HEK293 (cell line): ENCODE results near the gene CABCOCO1.

Source experiments
- KLF8 ChIP-seq: fragments of 450-650 bp; formaldehyde crosslinking; IDR thresholded peaks from 2 replicates; pipeline ENCODE4 v1.5.1; 2016; ENCODE audit warnings: missing biosample characterization, missing genetic modification characterization
- MEIS1 ChIP-seq: sonication (generic); formaldehyde crosslinking; IDR thresholded peaks from 2 replicates; pipeline ENCODE4 v1.8.1; 2022; ENCODE audit warnings: missing genetic modification reagents, mild to moderate bottlenecking, borderline replicate concordance
- SCRT2 ChIP-seq: fragments of 450-650 bp; formaldehyde crosslinking; IDR thresholded peaks from 2 replicates; pipeline ENCODE4 v1.5.1; 2016; ENCODE audit warnings: missing biosample characterization, missing genetic modification characterization
- SP2 ChIP-seq: fragments of 450-650 bp; formaldehyde crosslinking; IDR thresholded peaks from 2 replicates; pipeline ENCODE4 v1.5.1; 2016; ENCODE audit warnings: missing biosample characterization, missing genetic modification characterization
- SP3 ChIP-seq: fragments of 450-650 bp; formaldehyde crosslinking; IDR thresholded peaks from 2 replicates; pipeline ENCODE4 v1.5.1; 2016; ENCODE audit warnings: missing biosample characterization, missing genetic modification characterization
- WT1 ChIP-seq: fragments of 450-650 bp; formaldehyde crosslinking; IDR thresholded peaks from 2 replicates; pipeline ENCODE4 v1.5.1; 2016; ENCODE audit warnings: missing biosample characterization, missing genetic modification characterization
- ZBTB17 ChIP-seq: fragments of 450-650 bp; formaldehyde crosslinking; IDR thresholded peaks from 2 replicates; pipeline ENCODE4 v1.5.1; 2016; ENCODE audit warnings: missing biosample characterization, missing genetic modification characterization
- ZFHX2 ChIP-seq: fragments of 450-650 bp; formaldehyde crosslinking; conservative IDR thresholded peaks from 2 replicates; pipeline ENCODE4 v1.5.1; 2016; ENCODE audit warnings: missing biosample characterization, missing genetic modification characterization
- ZNF10 ChIP-seq: fragments of 450-650 bp; formaldehyde crosslinking; IDR thresholded peaks from 2 replicates; pipeline ENCODE4 v1.5.1; 2017; ENCODE audit warnings: missing biosample characterization, missing genetic modification characterization
- ZNF133 ChIP-seq: fragments of 450-650 bp; formaldehyde crosslinking; IDR thresholded peaks from 2 replicates; pipeline ENCODE4 v1.5.1; 2016; ENCODE audit warnings: missing biosample characterization, missing genetic modification characterization
- ZNF169 ChIP-seq: fragments of 450-650 bp; formaldehyde crosslinking; IDR thresholded peaks from 2 replicates; pipeline ENCODE4 v1.5.1; 2016; ENCODE audit warnings: missing biosample characterization, missing genetic modification characterization
- ZNF19 ChIP-seq: fragments of 450-650 bp; formaldehyde crosslinking; IDR thresholded peaks from 2 replicates; pipeline ENCODE4; 2016; ENCODE audit warnings: missing biosample characterization, missing genetic modification characterization, low read depth
- ZNF2 ChIP-seq: fragments of 450-650 bp; formaldehyde crosslinking; IDR thresholded peaks from 2 replicates; pipeline ENCODE4 v1.5.1; 2016; ENCODE audit warnings: missing biosample characterization, missing genetic modification characterization
- ZNF223 ChIP-seq: fragments of 450-650 bp; formaldehyde crosslinking; IDR thresholded peaks from 2 replicates; pipeline ENCODE4 v1.5.1; 2016; ENCODE audit warnings: missing biosample characterization, missing genetic modification characterization
- ZNF311 ChIP-seq: fragments of 450-650 bp; formaldehyde crosslinking; IDR thresholded peaks from 2 replicates; pipeline ENCODE4 v1.5.1; 2017; ENCODE audit warnings: missing biosample characterization, missing genetic modification characterization, borderline replicate concordance
- ZNF324 ChIP-seq: fragments of 450-650 bp; formaldehyde crosslinking; IDR thresholded peaks from 2 replicates; pipeline ENCODE4 v1.5.1; 2016; ENCODE audit warnings: missing biosample characterization, missing genetic modification characterization
- ZNF335 ChIP-seq: fragments of 450-650 bp; formaldehyde crosslinking; conservative IDR thresholded peaks from 2 replicates; pipeline ENCODE4 v1.5.1; 2016; ENCODE audit warnings: missing biosample characterization, missing genetic modification characterization
- ZNF48 ChIP-seq: fragments of 450-650 bp; formaldehyde crosslinking; IDR thresholded peaks from 2 replicates; pipeline ENCODE4 v1.5.1; 2016; ENCODE audit warnings: missing biosample characterization, missing genetic modification characterization
- ZNF521 ChIP-seq: fragments of 450-650 bp; formaldehyde crosslinking; IDR thresholded peaks from 2 replicates; pipeline ENCODE4 v1.5.1; 2017; ENCODE audit warnings: missing biosample characterization, mild to moderate bottlenecking, missing genetic modification characterization
- ZNF600 ChIP-seq: fragments of 450-650 bp; formaldehyde crosslinking; IDR thresholded peaks from 2 replicates; pipeline ENCODE4 v1.5.1; 2016; ENCODE audit warnings: missing biosample characterization, missing genetic modification characterization
- ZNF621 ChIP-seq: fragments of 450-650 bp; formaldehyde crosslinking; IDR thresholded peaks from 2 replicates; pipeline ENCODE4 v1.5.1; 2017; ENCODE audit warnings: missing biosample characterization, missing genetic modification characterization
- ZNF629 ChIP-seq: fragments of 450-650 bp; formaldehyde crosslinking; IDR thresholded peaks from 2 replicates; pipeline ENCODE4 v1.5.1; 2017; ENCODE audit warnings: missing biosample characterization, missing genetic modification characterization
- ZNF677 ChIP-seq: fragments of 450-650 bp; IDR thresholded peaks from 2 replicates; pipeline ENCODE4 v1.5.0; 2018; ENCODE audit warnings: missing biosample characterization, mild to moderate bottlenecking, missing genetic modification characterization, moderate library complexity
- ZNF830 ChIP-seq: fragments of 450-650 bp; IDR thresholded peaks from 2 replicates; pipeline ENCODE4 v1.5.0; 2018; ENCODE audit warnings: missing biosample characterization, missing genetic modification characterization, low read depth, mild to moderate bottlenecking, moderate library complexity
- ZNF837 ChIP-seq: fragments of 450-650 bp; formaldehyde crosslinking; IDR thresholded peaks from 2 replicates; pipeline ENCODE4 v1.5.1; 2016; ENCODE audit warnings: missing biosample characterization, missing genetic modification characterization
- TF ChIP-seq, protein P1 (sequence below): fragments of 450-650 bp; formaldehyde crosslinking; IDR thresholded peaks from 2 replicates; pipeline ENCODE4 v1.5.1; 2017; ENCODE audit warnings: missing biosample characterization, missing genetic modification characterization
- TF ChIP-seq, protein P2 (sequence below): fragments of 450-650 bp; formaldehyde crosslinking; IDR thresholded peaks from 2 replicates; pipeline ENCODE4 v1.5.1; 2017; ENCODE audit warnings: missing biosample characterization, missing genetic modification characterization
- TF ChIP-seq, protein P3 (sequence below): fragments of 450-650 bp; formaldehyde crosslinking; IDR thresholded peaks from 2 replicates; pipeline ENCODE4 v1.5.1; 2016; ENCODE audit warnings: missing biosample characterization, missing genetic modification characterization
- TF ChIP-seq, protein P4 (sequence below): fragments of 450-650 bp; formaldehyde crosslinking; IDR thresholded peaks from 2 replicates; pipeline ENCODE4 v1.5.1; 2016; ENCODE audit warnings: missing biosample characterization, missing genetic modification characterization
- TF ChIP-seq, protein P5 (sequence below): fragments of 450-650 bp; IDR thresholded peaks from 2 replicates; pipeline ENCODE4 v1.5.1; 2018; ENCODE audit warnings: missing biosample characterization, mild to moderate bottlenecking, missing genetic modification characterization
- TF ChIP-seq, protein P6 (sequence below): fragments of 450-650 bp; formaldehyde crosslinking; IDR thresholded peaks from 2 replicates; pipeline ENCODE4 v1.5.1; 2016; ENCODE audit warnings: missing biosample characterization, missing genetic modification characterization
- TF ChIP-seq, protein P7 (sequence below): fragments of 450-650 bp; formaldehyde crosslinking; IDR thresholded peaks from 2 replicates; pipeline ENCODE4 v1.5.1; 2016; ENCODE audit warnings: missing biosample characterization, missing genetic modification characterization

Gene CABCOCO1

DNA sequence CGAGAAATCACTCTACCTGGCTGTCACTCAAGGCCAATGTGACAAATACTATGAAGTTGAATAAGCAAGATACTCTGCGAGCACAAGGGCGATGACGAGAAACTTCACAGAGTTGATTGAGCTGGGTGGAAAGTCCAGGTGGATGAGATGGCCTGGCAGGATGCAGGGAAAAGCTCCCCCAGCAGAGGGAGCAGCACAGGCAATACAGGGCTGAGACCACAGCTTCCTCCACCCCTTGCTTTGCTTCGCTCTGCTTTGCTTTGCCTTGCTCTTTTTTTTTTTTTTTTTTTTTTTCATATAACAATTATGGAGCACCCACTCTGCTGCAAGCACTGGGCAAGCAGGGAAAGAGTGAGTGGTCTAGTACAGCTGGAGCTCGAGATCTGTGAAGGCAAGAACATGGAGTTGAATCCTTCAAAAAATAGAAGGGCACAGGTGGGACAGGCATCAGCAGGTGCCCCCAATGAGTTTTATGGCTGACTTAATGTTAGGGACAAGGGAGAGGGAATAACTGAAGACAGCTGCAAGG, 88.3 kb downstream of the CABCOCO1 start (continued):
- TF ChIP-seq, protein P1, sequence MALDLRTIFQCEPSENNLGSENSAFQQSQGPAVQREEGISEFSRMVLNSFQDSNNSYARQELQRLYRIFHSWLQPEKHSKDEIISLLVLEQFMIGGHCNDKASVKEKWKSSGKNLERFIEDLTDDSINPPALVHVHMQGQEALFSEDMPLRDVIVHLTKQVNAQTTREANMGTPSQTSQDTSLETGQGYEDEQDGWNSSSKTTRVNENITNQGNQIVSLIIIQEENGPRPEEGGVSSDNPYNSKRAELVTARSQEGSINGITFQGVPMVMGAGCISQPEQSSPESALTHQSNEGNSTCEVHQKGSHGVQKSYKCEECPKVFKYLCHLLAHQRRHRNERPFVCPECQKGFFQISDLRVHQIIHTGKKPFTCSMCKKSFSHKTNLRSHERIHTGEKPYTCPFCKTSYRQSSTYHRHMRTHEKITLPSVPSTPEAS = no peak
- TF ChIP-seq ZNF133 (tag by site-specific recombination) (no peak), ZFHX2 (tag by site-specific recombination) (no peak), ZNF169 (tag by site-specific recombination) (no peak), ZNF600 (tag by site-specific recombination) (peak; percentile 35; the same call in 1 of the 2 replicates), ZNF677 (tag by site-specific recombination) (no peak), ZNF223 (no peak), ZNF521 (no peak), KLF8 (tag by site-specific recombination) (no peak), ZNF19 (no peak), ZNF621 (tag by site-specific recombination) (no peak), MEIS1 (CRISPR knock-in tag) (no peak), ZNF324 (tag by site-specific recombination) (no peak), ZNF629 (tag by site-specific recombination) (peak; percentile 40; the same call in 1 of the 2 replicates), WT1 (tag by site-specific recombination) (no peak), SP2 (no peak), ZNF48 (tag by site-specific recombination) (no peak), SP3 (tag by site-specific recombination) (no peak), ZNF311 (tag by site-specific recombination) (no peak), ZNF837 (no peak), SCRT2 (0 out of 2 replicates have a peak, but pooled peaks have one; percentile 24), ZNF335 (tag by site-specific recombination) (peak; percentile 63), ZNF10 (tag by site-specific recombination) (no peak), ZNF830 (tag by site-specific recombination) (no peak), ZNF2 (tag by site-specific recombination) (peak; percentile 79), ZBTB17 (peak; percentile 65)
- TF ChIP-seq, protein P2, sequence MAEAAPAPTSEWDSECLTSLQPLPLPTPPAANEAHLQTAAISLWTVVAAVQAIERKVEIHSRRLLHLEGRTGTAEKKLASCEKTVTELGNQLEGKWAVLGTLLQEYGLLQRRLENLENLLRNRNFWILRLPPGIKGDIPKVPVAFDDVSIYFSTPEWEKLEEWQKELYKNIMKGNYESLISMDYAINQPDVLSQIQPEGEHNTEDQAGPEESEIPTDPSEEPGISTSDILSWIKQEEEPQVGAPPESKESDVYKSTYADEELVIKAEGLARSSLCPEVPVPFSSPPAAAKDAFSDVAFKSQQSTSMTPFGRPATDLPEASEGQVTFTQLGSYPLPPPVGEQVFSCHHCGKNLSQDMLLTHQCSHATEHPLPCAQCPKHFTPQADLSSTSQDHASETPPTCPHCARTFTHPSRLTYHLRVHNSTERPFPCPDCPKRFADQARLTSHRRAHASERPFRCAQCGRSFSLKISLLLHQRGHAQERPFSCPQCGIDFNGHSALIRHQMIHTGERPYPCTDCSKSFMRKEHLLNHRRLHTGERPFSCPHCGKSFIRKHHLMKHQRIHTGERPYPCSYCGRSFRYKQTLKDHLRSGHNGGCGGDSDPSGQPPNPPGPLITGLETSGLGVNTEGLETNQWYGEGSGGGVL = no peak
- TF ChIP-seq, protein P3, sequence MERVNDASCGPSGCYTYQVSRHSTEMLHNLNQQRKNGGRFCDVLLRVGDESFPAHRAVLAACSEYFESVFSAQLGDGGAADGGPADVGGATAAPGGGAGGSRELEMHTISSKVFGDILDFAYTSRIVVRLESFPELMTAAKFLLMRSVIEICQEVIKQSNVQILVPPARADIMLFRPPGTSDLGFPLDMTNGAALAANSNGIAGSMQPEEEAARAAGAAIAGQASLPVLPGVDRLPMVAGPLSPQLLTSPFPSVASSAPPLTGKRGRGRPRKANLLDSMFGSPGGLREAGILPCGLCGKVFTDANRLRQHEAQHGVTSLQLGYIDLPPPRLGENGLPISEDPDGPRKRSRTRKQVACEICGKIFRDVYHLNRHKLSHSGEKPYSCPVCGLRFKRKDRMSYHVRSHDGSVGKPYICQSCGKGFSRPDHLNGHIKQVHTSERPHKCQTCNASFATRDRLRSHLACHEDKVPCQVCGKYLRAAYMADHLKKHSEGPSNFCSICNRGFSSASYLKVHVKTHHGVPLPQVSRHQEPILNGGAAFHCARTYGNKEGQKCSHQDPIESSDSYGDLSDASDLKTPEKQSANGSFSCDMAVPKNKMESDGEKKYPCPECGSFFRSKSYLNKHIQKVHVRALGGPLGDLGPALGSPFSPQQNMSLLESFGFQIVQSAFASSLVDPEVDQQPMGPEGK (tag by site-specific recombination) = no peak
- TF ChIP-seq, protein P4, sequence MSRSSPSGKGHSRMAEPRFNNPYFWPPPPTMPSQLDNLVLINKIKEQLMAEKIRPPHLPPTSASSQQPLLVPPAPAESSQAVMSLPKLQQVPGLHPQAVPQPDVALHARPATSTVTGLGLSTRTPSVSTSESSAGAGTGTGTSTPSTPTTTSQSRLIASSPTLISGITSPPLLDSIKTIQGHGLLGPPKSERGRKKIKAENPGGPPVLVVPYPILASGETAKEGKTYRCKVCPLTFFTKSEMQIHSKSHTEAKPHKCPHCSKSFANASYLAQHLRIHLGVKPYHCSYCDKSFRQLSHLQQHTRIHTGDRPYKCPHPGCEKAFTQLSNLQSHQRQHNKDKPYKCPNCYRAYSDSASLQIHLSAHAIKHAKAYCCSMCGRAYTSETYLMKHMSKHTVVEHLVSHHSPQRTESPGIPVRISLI (tag by site-specific recombination) = peak; percentile 94
- TF ChIP-seq, protein P5, sequence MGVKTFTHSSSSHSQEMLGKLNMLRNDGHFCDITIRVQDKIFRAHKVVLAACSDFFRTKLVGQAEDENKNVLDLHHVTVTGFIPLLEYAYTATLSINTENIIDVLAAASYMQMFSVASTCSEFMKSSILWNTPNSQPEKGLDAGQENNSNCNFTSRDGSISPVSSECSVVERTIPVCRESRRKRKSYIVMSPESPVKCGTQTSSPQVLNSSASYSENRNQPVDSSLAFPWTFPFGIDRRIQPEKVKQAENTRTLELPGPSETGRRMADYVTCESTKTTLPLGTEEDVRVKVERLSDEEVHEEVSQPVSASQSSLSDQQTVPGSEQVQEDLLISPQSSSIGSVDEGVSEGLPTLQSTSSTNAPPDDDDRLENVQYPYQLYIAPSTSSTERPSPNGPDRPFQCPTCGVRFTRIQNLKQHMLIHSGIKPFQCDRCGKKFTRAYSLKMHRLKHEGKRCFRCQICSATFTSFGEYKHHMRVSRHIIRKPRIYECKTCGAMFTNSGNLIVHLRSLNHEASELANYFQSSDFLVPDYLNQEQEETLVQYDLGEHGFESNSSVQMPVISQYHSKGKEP (tag by site-specific recombination) = no peak
- TF ChIP-seq, protein P6, sequence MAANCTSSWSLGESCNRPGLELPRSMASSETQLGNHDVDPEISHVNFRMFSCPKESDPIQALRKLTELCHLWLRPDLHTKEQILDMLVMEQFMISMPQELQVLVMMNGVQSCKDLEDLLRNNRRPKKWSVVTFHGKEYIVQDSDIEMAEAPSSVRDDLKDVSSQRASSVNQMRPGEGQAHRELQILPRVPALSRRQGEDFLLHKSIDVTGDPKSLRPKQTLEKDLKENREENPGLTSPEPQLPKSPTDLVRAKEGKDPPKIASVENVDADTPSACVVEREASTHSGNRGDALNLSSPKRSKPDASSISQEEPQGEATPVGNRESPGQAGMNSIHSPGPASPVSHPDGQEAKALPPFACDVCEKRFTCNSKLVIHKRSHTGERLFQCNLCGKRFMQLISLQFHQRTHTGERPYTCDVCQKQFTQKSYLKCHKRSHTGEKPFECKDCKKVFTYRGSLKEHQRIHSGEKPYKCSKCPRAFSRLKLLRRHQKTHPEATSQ (tag by site-specific recombination) = no peak
- TF ChIP-seq, protein P7, sequence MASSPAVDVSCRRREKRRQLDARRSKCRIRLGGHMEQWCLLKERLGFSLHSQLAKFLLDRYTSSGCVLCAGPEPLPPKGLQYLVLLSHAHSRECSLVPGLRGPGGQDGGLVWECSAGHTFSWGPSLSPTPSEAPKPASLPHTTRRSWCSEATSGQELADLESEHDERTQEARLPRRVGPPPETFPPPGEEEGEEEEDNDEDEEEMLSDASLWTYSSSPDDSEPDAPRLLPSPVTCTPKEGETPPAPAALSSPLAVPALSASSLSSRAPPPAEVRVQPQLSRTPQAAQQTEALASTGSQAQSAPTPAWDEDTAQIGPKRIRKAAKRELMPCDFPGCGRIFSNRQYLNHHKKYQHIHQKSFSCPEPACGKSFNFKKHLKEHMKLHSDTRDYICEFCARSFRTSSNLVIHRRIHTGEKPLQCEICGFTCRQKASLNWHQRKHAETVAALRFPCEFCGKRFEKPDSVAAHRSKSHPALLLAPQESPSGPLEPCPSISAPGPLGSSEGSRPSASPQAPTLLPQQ (tag by site-specific recombination) = no peak
